SJSA1 (cell line): ENCODE results near the gene CYP27C1. TPM values are rescaled to one million over a fixed set of nuclear protein-coding genes. Genes with fewer than 3 reads are reported as not detected.
"Not testable (repeated sequence)": the region's sequence is repeated elsewhere in the genome, so short reads cannot be mapped to it uniquely, and the experiment has no call there.

Source experiments
- DNase-seq, 2 experiments: peaks; one replicate each; pipeline ENCODE4 v3.0.0-alpha.2; 2015 to 2020; ENCODE audit warnings: low spot score in 2 of 2, low read depth in 1 of 2
- H3K27ac ChIP-seq: fragments of 250-450 bp; sonication (Bioruptor Pico); 2 replicates; pipeline ENCODE4 v1.5.1; 2020; ENCODE audit warnings: mild to moderate bottlenecking, moderate library complexity
- H3K27me3 ChIP-seq: fragments of 250-450 bp; sonication (Bioruptor Pico); replicated peaks from 2 replicates; pipeline ENCODE4 v1.5.1; 2020; ENCODE audit warnings: mild to moderate bottlenecking, moderate library complexity
- H3K36me3 ChIP-seq: fragments of 250-450 bp; sonication (Bioruptor Pico); 2 replicates; pipeline ENCODE4 v1.5.1; 2020; ENCODE audit warnings: mild to moderate bottlenecking
- H3K4me1 ChIP-seq: fragments of 250-450 bp; sonication (Bioruptor Pico); replicated peaks from 2 replicates; pipeline ENCODE4 v1.6.1; 2021; ENCODE audit warnings: mild to moderate bottlenecking
- H3K4me3 ChIP-seq: fragments of 250-450 bp; sonication (Bioruptor Pico); 2 replicates; pipeline ENCODE4 v1.5.1; 2020; ENCODE audit warnings: mild to moderate bottlenecking
- H3K9me3 ChIP-seq: fragments of 250-450 bp; sonication (Bioruptor Pico); replicated peaks from 2 replicates; pipeline ENCODE4 v1.5.1; 2020; ENCODE audit warnings: mild to moderate bottlenecking
- total RNA-seq: library from RNA; depleted of rRNA; stranded (reverse); fragments of >200 nt; shearing (Covaris generic); gene quantifications from 2 replicates; pipeline ENCODE4 v1.2.3, GENCODE V29; 2014; rRNA removed

The CYP27C1 gene, protein sequence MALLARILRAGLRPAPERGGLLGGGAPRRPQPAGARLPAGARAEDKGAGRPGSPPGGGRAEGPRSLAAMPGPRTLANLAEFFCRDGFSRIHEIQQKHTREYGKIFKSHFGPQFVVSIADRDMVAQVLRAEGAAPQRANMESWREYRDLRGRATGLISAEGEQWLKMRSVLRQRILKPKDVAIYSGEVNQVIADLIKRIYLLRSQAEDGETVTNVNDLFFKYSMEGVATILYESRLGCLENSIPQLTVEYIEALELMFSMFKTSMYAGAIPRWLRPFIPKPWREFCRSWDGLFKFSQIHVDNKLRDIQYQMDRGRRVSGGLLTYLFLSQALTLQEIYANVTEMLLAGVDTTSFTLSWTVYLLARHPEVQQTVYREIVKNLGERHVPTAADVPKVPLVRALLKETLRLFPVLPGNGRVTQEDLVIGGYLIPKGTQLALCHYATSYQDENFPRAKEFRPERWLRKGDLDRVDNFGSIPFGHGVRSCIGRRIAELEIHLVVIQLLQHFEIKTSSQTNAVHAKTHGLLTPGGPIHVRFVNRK
- total RNA-seq = 0.63 and 2.7 TPM in 2 replicates

DNA sequence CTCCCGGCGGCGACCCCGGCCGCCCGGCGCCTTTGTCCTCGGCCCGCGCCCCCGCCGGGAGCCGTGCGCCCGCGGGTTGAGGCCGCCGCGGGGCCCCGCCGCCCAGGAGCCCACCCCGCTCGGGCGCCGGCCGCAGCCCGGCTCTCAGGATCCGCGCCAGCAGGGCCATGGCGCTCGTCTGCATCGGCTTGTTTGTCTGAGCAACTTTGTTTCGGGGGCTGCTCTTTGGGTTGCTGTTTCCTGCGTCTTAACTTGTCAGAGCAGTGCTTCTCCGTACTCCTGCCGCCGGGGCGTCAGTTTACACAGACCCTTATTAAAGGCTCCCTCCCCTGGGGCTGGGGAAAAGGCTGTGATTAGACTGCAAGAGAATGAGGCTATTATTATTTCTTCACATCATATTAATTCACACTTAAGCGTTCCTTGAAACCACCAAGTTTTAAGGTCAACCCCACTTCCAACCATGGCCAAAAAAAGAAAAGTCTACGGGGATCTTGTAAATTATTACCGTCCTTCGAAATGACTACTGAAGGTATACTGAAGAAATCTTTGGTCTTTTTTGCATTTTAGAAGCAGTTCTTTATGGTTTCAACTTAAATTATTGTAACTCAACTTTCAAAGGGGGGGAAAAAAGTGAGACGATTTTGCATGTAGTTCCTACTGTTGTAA lies at the start of gene CYP27C1:
TSS of gene CYP27C1 (minus strand) at position 198 of the 666 bp plus-strand sequence. CDS start at position 169, 29 bp downstream.
- Histone ChIP-seq H3K9me3 (no peaks in the 10 kb centered on the region), H3K27ac (no peak within 1 kb of the TSS), H3K4me3 (peak within 1 kb of the TSS; percentile 50), H3K36me3 (no peaks in the 10 kb centered on the region), H3K4me1 (peaks cover 27% of the 10 kb centered on the region), H3K27me3 (no peaks in the 10 kb centered on the region; the same call in none of the 2 replicates)
- peak in 1 of 2 experiments; percentile 9 for DNase-seq

DNA sequence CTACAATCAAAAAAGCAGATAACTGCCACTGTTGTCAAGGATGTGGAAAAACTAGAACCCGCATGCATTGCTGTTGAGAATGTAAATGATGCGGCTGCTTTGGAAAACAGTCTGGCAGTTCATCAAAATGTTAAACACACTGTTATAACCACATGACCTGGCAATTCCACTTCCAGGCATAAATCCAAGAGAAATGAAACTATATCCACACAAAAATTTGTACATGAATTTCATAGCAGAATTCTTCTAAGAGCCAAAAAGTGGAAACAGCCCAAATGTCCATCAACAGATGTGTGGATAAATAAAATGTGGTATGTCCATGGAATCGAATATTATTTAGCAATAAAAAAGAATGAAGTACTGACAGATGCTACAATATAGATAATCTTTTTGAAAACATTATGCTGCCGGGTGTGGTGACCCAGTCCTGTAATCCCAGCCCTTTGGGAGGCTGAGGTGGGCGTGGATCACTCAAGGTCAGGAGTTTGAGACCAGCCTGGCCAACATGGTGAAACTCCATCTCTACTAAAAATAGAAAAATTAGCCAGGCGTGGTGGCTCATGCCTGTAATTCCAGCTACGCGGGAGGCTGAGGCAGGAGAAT lies 41.8 kb upstream of the CYP27C1 start:
- H3K4me3 ChIP-seq = no peak overlapping the region
- DNase-seq = no peak
- H3K4me1 ChIP-seq = no peaks in the 10 kb centered on the region
- H3K27ac ChIP-seq = no peak overlapping the region
- peaks cover 60% of the 10 kb centered on the region for H3K36me3 ChIP-seq
- H3K27me3 ChIP-seq = no peaks in the 10 kb centered on the region
- H3K9me3 ChIP-seq = no peaks in the 10 kb centered on the region

DNA sequence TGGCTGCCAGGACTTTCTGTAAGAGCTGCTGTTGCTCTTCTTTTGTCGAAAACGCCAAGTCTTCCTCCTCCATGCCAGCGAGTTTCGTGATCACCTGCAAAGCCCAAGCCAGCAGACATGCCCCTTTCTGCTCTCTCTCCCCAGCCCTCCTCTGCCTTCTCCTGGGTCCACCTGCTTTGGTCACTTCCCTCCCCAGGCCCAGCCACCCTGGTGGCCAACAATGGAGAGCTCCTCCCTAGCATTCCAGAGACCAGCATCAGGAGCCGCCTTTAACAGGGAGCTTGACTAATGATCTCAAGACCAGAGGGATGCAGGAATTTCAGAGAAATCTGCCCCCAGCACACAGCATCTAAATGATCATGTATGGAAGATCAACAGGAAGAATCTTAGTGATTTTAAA lies 39.3 kb upstream of the CYP27C1 start:
- Histone ChIP-seq H3K36me3 (peaks cover 70% of the 10 kb centered on the region), H3K9me3 (no peaks in the 10 kb centered on the region), H3K4me1 (peaks cover 15% of the 10 kb centered on the region), H3K27me3 (no peaks in the 10 kb centered on the region), H3K4me3 (no peak overlapping the region), H3K27ac (no peak overlapping the region)
- DNase-seq = no peak

DNA sequence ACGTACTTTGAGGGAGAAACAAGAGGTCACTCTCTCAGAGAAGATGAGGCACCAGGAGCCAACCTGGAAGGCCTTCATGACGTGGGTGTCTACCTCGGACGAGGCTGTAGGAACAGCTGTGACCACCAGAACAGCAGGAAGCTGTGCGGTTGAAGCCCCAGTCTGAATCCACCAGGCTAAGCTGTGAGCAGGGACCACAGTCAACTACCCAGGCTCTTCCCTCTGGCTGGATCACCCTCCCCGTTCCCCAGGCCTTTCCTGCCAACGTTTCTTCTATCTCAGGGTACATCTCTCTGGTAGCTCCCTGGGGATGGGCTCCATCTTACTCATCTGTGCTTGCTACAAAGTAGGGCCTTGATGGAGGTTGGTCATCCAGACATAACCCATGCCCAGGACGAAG lies 36.8 kb upstream of the CYP27C1 start:
- H3K4me3 ChIP-seq = no peak overlapping the region
- no peaks in the 10 kb centered on the region for H3K27me3 ChIP-seq
- no peak for DNase-seq
- peaks cover 20% of the 10 kb centered on the region for H3K4me1 ChIP-seq
- no peaks in the 10 kb centered on the region for H3K9me3 ChIP-seq
- peaks cover 59% of the 10 kb centered on the region for H3K36me3 ChIP-seq
- no peak overlapping the region for H3K27ac ChIP-seq

DNA sequence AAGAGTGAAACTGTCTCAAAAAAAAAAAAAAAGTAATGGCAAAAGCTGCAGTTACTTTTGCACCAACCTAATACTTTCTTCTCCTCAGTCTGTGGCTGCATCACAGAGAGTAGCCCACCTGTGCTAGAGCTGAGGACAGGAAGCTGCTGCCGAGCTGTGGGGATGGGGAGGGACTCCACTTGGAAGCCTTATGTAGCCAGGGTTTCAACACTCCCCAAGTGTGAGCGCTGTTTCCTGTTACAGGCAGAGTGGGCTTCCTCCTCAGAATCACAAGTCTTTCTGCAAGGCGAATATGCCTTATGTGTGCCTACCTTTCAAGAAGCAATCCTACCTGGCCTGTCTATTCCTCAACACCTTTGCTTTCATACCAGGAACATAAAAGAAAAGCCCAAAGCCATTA lies 36.3 kb upstream of the CYP27C1 start:
- peaks cover 55% of the 10 kb centered on the region for H3K36me3 ChIP-seq
- no peak for DNase-seq
- H3K4me1 ChIP-seq = peaks cover 20% of the 10 kb centered on the region
- H3K4me3 ChIP-seq = no peak overlapping the region
- no peak overlapping the region for H3K27ac ChIP-seq
- H3K9me3 ChIP-seq = no peaks in the 10 kb centered on the region
- no peaks in the 10 kb centered on the region for H3K27me3 ChIP-seq

DNA sequence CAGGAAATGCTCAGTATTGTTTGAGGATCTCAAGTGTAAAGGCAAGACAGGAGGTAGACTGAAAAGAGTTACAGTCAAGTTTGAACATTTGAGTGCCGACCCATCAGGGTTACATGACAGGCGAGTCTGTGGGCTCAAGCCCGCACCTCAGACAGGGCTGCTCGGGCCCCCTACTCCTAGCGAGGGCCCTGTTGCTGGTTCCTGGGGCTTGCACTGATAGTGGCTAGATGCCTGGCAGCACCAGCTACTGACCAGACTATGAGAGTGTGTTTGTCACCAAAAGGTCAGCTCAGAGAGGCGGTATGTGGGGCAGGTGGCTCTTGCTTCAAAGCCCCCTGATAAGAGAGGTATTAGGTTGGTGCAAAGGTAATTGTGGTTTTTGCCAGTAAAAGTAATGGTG lies 35.6 kb upstream of the CYP27C1 start:
- H3K36me3 ChIP-seq = peaks cover 48% of the 10 kb centered on the region
- no peak overlapping the region for H3K4me3 ChIP-seq
- DNase-seq = no peak
- H3K9me3 ChIP-seq = no peaks in the 10 kb centered on the region
- H3K27ac ChIP-seq = no peak overlapping the region
- H3K4me1 ChIP-seq = peaks cover 20% of the 10 kb centered on the region
- no peaks in the 10 kb centered on the region for H3K27me3 ChIP-seq

DNA sequence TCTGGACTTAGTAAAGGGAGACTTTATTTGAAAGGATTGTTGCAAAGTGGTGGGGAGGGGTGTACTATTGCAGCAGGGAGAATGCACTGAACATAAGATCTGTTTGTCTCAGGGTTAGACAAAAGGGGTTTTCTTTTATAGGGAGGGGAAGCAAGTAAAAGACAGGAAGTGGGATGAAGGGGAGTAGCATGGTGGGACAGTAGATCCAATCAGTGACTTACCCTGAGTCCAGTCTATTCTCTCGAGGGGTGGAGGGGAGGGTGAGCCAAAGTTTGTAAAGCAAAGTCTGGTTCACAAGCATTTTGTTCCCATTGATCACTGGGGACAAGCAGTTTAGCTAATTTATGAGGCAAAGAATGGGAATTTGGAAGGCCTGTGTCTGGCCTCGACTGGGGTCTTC lies 35.0 kb upstream of the CYP27C1 start:
- peak in 1 of 2 experiments; percentile 24 for DNase-seq
- Histone ChIP-seq H3K27me3 (no peaks in the 10 kb centered on the region), H3K36me3 (peaks cover 42% of the 10 kb centered on the region), H3K27ac (peak overlapping the region; percentile 54), H3K4me1 (peaks cover 20% of the 10 kb centered on the region), H3K4me3 (no peak overlapping the region), H3K9me3 (no peaks in the 10 kb centered on the region)

DNA sequence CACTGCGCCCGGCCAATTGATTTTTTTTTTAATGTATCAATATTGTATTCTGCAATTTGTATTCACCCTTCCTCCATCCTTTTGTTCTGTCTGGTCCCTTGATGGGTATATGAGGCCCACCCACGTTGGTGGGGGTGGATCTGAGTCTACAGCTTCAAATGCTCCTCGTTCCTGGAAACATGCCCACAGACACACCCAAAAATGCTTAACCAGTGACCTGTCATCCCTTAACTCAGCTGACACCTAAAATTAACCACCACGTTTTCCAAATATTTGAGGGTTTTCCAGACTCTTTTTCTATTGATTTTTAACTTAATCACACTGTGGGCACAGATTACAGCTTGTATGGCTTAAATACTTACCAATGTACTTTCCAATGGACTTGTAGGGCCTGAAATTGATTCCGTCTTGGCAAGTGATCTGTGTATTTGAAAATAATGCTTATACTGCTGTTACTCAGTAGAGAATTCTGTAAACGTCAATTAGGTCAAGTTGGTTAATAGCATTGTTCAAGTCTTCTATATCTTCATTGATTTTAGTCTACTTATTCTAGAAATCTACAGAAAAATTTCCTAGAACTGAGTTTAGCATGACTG lies 34.4 kb upstream of the CYP27C1 start:
- no peaks in the 10 kb centered on the region for H3K27me3 ChIP-seq
- peak; percentile 73 to 94 for DNase-seq
- no peak overlapping the region for H3K4me3 ChIP-seq
- peaks cover 36% of the 10 kb centered on the region for H3K36me3 ChIP-seq
- peak overlapping the region; percentile 54 for H3K27ac ChIP-seq
- peaks cover 20% of the 10 kb centered on the region for H3K4me1 ChIP-seq
- no peaks in the 10 kb centered on the region for H3K9me3 ChIP-seq

DNA sequence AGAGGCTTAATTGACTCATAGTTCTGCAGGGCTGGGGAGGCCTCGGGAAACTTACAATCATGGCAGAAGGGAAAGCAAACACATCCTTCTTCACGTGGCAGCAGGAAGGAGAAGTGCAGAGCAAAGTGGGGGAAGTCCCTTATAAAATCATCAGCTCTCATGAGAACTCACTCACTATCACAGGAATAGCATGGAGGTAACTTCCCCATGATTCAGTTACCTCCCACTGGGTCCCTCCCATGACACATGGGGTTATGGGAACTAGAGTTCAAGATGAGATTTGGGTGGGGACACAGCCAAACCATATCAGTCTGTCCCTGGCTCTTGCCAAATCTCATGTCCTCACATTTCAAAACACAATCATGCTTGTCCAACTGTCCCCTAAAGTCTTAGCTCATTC lies 21.1 kb upstream of the CYP27C1 start:
- peak in 1 of 2 experiments; percentile 11 for DNase-seq
- not testable (repeated sequence) for H3K27ac ChIP-seq, H3K4me1 ChIP-seq, H3K27me3 ChIP-seq, H3K36me3 ChIP-seq, H3K4me3 ChIP-seq, H3K9me3 ChIP-seq

DNA sequence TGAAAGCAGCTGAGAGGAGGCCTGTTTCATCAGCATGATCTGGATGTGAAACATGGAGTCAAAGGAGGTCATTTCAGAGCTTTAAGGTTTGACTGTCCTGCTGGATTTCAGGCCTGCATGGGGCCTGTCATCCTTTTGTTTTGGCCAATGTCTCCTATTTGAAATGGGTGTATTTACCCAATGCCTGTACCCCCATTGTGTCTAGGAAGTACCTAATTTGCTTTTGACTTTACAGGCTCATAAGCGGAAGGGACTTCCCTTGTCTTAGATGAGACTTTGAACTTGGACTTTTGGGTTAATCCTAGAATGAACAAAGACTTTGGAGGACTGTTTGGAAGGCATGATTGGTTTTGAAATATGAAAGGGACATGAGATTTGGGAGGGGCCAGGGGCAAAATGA lies 19.3 kb upstream of the CYP27C1 start:
- Histone ChIP-seq H3K4me3 (no peak overlapping the region), H3K4me1 (no peaks in the 10 kb centered on the region), H3K27ac (no peak overlapping the region), H3K36me3 (no peaks in the 10 kb centered on the region), H3K27me3 (no peaks in the 10 kb centered on the region), H3K9me3 (no peaks in the 10 kb centered on the region; the same call in 1 of the 2 replicates)
- no peak for DNase-seq

DNA sequence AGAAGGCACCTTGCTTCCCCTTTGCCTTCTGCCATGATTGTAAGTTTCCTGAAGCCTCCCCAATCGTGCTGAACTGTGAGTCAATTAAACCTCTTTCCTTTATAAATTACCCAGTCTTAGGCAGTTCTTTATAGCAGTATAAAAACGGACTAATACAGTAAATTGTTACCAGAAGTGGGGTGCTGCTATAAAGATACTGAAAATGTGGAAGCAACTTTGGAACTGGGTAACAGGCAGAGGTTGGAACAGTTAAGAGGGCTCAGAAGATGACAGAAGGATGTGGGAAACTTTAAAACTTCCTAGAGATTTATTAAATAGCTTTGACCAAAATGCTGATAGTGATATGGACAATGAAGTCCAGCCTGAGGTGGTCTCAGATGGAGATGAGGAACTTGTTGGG lies 17.7 kb upstream of the CYP27C1 start:
- not testable (repeated sequence) for H3K4me3 ChIP-seq, H3K36me3 ChIP-seq, H3K9me3 ChIP-seq, H3K27ac ChIP-seq, DNase-seq, H3K4me1 ChIP-seq, H3K27me3 ChIP-seq

DNA sequence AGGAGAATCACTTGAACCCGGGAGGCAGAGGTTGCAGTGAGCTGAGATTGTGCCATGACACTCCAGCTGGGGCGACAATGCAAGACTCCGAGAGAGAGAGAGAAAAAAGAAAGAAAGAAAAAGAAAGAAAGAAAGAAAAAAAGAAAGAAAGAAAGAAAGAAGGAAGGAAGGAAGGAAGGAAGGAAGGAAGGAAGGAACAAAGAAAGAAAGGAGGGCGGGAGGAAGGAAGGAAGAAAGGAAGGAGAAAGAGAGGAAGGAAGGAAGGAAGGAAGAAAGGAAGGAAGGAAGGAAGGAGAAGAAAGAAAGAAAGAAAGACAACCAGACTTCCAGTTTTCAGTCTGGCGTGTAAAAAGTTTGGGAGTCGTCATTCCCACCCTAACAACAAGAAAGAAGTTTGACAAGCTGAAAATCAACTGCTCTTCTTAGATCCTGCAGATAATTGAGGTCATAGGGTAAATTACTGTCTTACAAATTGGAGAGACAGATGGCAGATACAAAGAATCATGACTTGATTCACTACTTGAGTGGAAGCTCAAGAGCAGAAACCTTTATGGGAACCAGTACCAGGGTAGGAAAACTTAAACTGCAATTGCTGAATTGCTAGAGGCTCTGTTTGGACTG lies 15.1 kb upstream of the CYP27C1 start:
- Histone ChIP-seq H3K27me3 (no peaks in the 10 kb centered on the region), H3K9me3 (no peaks in the 10 kb centered on the region; the same call in 1 of the 2 replicates), H3K4me3 (no peak overlapping the region), H3K27ac (no peak overlapping the region), H3K36me3 (no peaks in the 10 kb centered on the region), H3K4me1 (no peaks in the 10 kb centered on the region)
- DNase-seq = no peak

DNA sequence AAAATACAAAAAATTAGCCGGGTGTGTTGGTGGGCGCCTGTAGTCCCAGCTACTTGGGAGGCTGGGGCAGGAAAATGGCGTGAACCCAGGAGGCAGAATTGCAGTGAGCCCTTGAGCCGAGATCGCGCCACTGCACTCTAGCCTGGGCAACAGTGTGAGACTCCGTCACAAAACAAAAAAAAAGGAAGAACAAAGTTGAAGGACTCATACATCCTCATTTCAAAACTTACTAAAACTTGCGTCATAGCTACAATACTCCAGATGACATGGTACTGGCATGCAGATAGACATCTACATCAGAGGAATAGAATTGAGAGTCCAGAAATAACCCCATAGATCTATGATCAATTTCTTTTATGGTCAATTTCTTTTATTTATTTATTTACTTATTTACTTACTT lies 13.6 kb upstream of the CYP27C1 start:
- Histone ChIP-seq H3K27me3 (no peaks in the 10 kb centered on the region), H3K4me3 (no peak overlapping the region), H3K4me1 (no peaks in the 10 kb centered on the region), H3K9me3 (no peaks in the 10 kb centered on the region; the same call in 1 of the 2 replicates), H3K27ac (no peak overlapping the region), H3K36me3 (no peaks in the 10 kb centered on the region)
- no peak for DNase-seq
